Spinal cord (tissue), 10 donors: ENCODE measurements around the gene NFIX. TPM values are rescaled to one million over a fixed set of nuclear protein-coding genes. Genes with fewer than 3 reads are reported as not detected.

Source experiments
- DNase-seq, 6 donors: peaks; one replicate each; pipeline versions ENCODE4 v3.0.0 to v3.0.0-alpha.2; 2013 to 2015; ENCODE audit warnings: low spot score in 6 of 6, low read depth in 4 of 6
- H3K27ac ChIP-seq: one replicate; pipeline ENCODE4 v1.5.1; 2013; ENCODE audit warnings: low read depth, low read length, control low read depth
- H3K27me3 ChIP-seq: one replicate; pipeline ENCODE4 v1.6.1; 2013; ENCODE audit warnings: low read length; ENCODE audit not compliant: control insufficient read depth, insufficient read depth
- H3K36me3 ChIP-seq: one replicate; pipeline ENCODE4 v1.6.1; 2013; ENCODE audit warnings: low read length; ENCODE audit not compliant: control insufficient read depth, insufficient read depth
- H3K4me1 ChIP-seq: one replicate; pipeline ENCODE4 v1.6.1; 2013; ENCODE audit warnings: low read length; ENCODE audit not compliant: control insufficient read depth, insufficient read depth
- H3K4me3 ChIP-seq: one replicate; pipeline ENCODE4 v1.5.1; 2013; ENCODE audit warnings: low read depth, low read length, control low read depth
- H3K9me3 ChIP-seq: one replicate; pipeline ENCODE4 v1.6.1; 2013; ENCODE audit warnings: low read length; ENCODE audit not compliant: control insufficient read depth, insufficient read depth
- WGBS: methylation state at CpG from one replicate; pipeline ENCODE4 v1.1.5; 2013; ENCODE audit warnings: missing lambda C conversion rate; ENCODE audit not compliant: insufficient coverage; 5-methylcytosine and 5-hydroxymethylcytosine counted together
- polyA plus RNA-seq, 2 donors: library from polyadenylated mRNA; unstranded; fragments of 120-200 nt; gene quantifications; one replicate each; pipeline ENCODE4 v1.2.1, GENCODE V29; 2013; ENCODE audit not compliant: insufficient read length in 2 of 2
- total RNA-seq, 2 donors: library from RNA; depleted of rRNA in 1 of 2; stranded (reverse); fragments of 120-200 nt in 1 of 2; fragments of >200 nt in 1 of 2; gene quantifications; one replicate each; pipeline versions ENCODE4 v1.2.3 to v1.2.4, GENCODE V29; 2013 to 2014
- donor health status: healthy.

Gene NFIX
- total and polyA plus RNA-seq, 4 donors: 53.3 to 198 (median 118) TPM

- Histone ChIP-seq H3K4me1 (peaks cover 74% of the 10 kb centered on the region), H3K36me3 (peaks cover 88% of the 10 kb centered on the region), H3K27ac (no peak overlapping the region)
These were observed 90.4 kb downstream of the NFIX start for GRCh38 chr19:13085666-13086065.

GRCh38 chr19:13086341-13086740 is 91.1 kb downstream of the NFIX start:
- no peak overlapping the region for H3K4me3 ChIP-seq
- H3K27me3 ChIP-seq: peaks cover 4% of the 10 kb centered on the region
- no CpG with 5 or more reads among the region's 2 CpGs for WGBS
- peaks cover 86% of the 10 kb centered on the region for H3K36me3 ChIP-seq
- no peak for DNase-seq
- no peaks in the 10 kb centered on the region for H3K9me3 ChIP-seq
- no peak overlapping the region for H3K27ac ChIP-seq
- H3K4me1 ChIP-seq: peaks cover 79% of the 10 kb centered on the region

More at GRCh38 chr19:13085666-13086065, 90.4 kb downstream of the NFIX start:
- Histone ChIP-seq H3K4me3 (no peak overlapping the region), H3K9me3 (no peaks in the 10 kb centered on the region), H3K27me3 (peaks cover 2% of the 10 kb centered on the region)
- no peak for DNase-seq
- WGBS: 55% methylated on average over 7 of the region's 7 CpGs

GRCh38 chr19:13087295-13087694 is 92.0 kb downstream of the NFIX start:
- Histone ChIP-seq H3K27ac (no peak overlapping the region), H3K36me3 (peaks cover 84% of the 10 kb centered on the region), H3K4me1 (peaks cover 79% of the 10 kb centered on the region), H3K4me3 (no peak overlapping the region), H3K27me3 (peaks cover 4% of the 10 kb centered on the region), H3K9me3 (no peaks in the 10 kb centered on the region)
- WGBS: 89% methylated on average over 8 of the region's 12 CpGs
- no peak for DNase-seq

DNA sequence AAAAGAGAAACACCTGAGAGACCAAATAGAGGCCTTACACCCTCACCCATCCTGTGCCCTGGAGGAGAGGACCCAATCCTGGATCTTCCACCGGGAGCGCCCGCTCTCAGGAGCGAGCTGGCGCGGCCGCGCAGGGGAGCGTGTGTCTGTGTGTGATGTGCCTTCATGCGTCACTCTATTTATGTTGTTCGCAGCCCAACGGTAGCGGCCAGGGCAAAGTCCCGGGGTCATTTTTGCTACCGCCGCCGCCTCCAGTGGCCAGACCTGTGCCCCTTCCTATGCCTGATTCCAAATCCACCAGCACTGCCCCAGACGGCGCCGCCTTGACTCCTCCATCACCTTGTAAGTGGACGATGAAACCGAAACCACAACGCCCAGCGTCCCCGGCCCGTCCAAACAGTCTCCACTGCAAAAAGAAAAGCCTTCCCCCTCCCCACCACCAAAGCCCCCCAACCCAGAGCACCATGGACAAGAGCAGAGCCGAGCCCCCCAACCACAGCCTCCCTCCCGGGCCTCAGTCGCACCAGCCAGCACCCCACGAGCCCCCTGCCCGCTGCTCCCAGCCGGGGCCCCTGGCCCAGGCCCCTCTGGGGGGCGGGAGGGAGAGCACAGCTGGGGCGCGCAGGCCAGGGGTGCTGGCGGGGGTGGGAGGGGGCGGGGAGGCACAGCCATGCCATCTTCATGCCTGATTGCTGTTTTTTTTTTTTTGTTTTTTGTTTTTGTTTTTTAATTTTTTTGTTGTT is 92.7 kb downstream of the NFIX start:
- H3K36me3 ChIP-seq: peaks cover 82% of the 10 kb centered on the region
- peaks cover 79% of the 10 kb centered on the region for H3K4me1 ChIP-seq
- peak overlapping the region; percentile 91 for H3K27ac ChIP-seq

GRCh38 chr19:13089139-13089856 is 94.0 kb downstream of the NFIX start:
- peak overlapping the region; percentile 91 for H3K27ac ChIP-seq
- no peaks in the 10 kb centered on the region for H3K9me3 ChIP-seq
- H3K4me1 ChIP-seq: peaks cover 83% of the 10 kb centered on the region
- no peak for DNase-seq
- H3K4me3 ChIP-seq: no peak overlapping the region
- H3K27me3 ChIP-seq: peaks cover 4% of the 10 kb centered on the region
- peaks cover 78% of the 10 kb centered on the region for H3K36me3 ChIP-seq
- WGBS: 77% methylated on average over 4 of the region's 5 CpGs

More for the DNA sequence above, 92.7 kb downstream of the NFIX start:
- WGBS: 73% methylated on average over 27 of the region's 37 CpGs
- peaks cover 4% of the 10 kb centered on the region for H3K27me3 ChIP-seq
- no peaks in the 10 kb centered on the region for H3K9me3 ChIP-seq
- H3K4me3 ChIP-seq: no peak overlapping the region
- DNase-seq: no peak

- Histone ChIP-seq H3K27me3 (peaks cover 5% of the 10 kb centered on the region), H3K27ac (peak overlapping the region; percentile 91), H3K36me3 (peaks cover 82% of the 10 kb centered on the region), H3K4me1 (peaks cover 90% of the 10 kb centered on the region), H3K4me3 (no peak overlapping the region), H3K9me3 (no peaks in the 10 kb centered on the region)
- DNase-seq: no peak
- WGBS: 61% methylated on average over 9 of the region's 12 CpGs
These were observed 94.7 kb downstream of the NFIX start for GRCh38 chr19:13089857-13090507.

DNA sequence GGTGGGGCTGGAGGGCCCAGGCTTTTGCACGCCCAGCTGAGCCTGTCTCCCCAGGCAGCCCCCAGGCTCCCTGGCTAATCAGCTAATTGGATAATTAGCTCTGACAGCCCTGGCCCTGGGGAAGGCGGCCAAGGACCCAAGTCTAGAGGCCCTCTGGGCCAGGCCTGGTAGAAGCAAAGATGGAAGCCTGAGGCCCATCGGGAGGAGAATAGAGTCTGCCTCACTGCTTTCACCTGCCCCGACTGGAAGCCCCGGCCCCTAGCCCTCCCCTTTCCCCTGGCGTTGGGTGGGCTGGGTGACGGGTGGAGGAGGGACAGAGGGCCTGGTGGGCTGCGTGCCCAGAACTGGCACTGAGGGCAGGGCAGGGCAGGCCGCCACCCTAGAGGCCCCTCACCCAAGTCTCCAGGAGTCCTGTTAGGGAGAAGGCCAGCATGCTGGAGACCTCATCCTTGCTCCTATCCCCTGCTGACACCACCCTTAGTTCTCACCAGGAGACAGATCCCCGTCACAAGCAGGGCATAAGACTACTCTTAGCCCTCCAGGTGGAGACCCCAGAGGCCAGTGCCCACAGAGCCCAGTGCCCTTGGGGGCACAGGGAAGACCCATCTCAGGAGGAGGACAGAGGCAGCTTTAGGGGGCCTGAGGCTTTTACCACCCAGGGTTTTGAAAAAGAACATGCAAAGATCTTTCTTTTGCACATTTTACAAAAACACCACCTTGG is 95.4 kb downstream of the NFIX start:
- Histone ChIP-seq H3K4me3 (no peak overlapping the region), H3K36me3 (peaks cover 82% of the 10 kb centered on the region), H3K4me1 (peaks cover 91% of the 10 kb centered on the region), H3K27me3 (peaks cover 10% of the 10 kb centered on the region), H3K27ac (peak overlapping the region; percentile 91), H3K9me3 (no peaks in the 10 kb centered on the region)
- DNase-seq: peak in 1 of 6 donors; percentile 71
- WGBS: 55% methylated on average over 5 of the region's 10 CpGs

DNA sequence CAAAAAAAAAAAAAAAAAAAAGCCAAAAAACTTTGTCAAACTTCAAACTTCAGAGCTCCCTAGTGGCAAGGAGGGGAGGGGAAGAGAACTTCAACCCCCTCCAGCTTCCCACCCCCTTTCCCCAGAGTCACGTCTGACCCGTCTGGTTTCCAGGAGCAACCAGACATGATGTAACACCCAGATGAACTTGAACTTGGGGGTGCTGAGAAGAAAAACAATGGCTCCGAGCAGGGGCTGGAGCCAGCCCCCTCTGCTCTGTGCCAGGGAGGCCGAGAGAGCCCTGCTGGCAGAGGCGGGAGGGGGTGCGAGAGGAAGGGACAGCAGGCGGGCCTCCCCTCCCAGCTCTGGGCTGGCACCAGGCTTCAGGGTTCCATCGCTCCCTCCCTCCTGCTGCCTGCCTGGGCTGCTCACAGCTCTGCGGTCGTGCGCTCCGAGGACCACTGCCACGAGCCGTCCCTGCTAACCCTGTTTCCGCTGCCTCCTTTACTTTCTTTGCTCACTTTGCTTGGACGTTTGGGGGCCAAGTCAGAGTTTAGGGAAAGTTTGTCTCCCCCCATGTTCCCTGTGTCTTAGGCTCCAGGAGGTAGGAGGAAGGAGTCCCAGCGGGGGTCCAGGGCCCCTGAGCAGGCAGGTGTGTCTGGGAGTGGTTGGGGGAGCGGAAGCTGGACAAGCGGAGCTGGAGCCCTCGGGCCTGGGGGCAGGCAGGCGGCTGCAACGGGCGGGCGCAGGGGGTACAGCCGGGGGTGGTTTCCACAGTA is 96.3 kb downstream of the NFIX start:
- peaks cover 19% of the 10 kb centered on the region for H3K27me3 ChIP-seq
- WGBS: 8% methylated on average over 20 of the region's 25 CpGs
- no peaks in the 10 kb centered on the region for H3K9me3 ChIP-seq
- peak overlapping the region; percentile 91 for H3K27ac ChIP-seq
- peaks cover 91% of the 10 kb centered on the region for H3K4me1 ChIP-seq
- DNase-seq: peak in 5 of 6 donors; percentile 66 to 96 (median 81)
- peaks cover 86% of the 10 kb centered on the region for H3K36me3 ChIP-seq
- no peak overlapping the region for H3K4me3 ChIP-seq
